Activated CD4-positive, alpha-beta T cell treated with anti-CD3 and anti-CD28 coated beads, Interleukin-2, amount 10 ng/mL, durations not matched to agents 7 days and 5 days (primary cell): ENCODE data around the gene EMSY. TPM values are rescaled to one million over a fixed set of nuclear protein-coding genes. Genes with fewer than 3 reads are reported as not detected.
"Not testable (repeated sequence)": the region's sequence is repeated elsewhere in the genome, so short reads cannot be mapped to it uniquely, and the experiment has no call there.

Source experiments
- CTCF ChIA-PET: fragments of 350-600 bp; sonication (Branson Sonifier 250); formaldehyde crosslinking; loops from one replicate; lab custom pipeline; 2021; ENCODE audit warnings: antibody characterized with exemption; lab: Charles Lee
- POLR2A ChIA-PET: fragments of 350-600 bp; sonication (Branson Sonifier 250); formaldehyde crosslinking; loops from one replicate; lab custom pipeline; 2021; ENCODE audit warnings: antibody characterized with exemption; lab: Charles Lee
- DNase-seq: peaks from one replicate; pipeline ENCODE4 v3.0.0-alpha.2; 2020
- H3K27ac Mint-ChIP-seq: one replicate; pipeline ENCODE4 v1.8.0; 2021; ENCODE audit warnings: mild to moderate bottlenecking, moderate library complexity, mixed read lengths
- H3K27me3 Mint-ChIP-seq: one replicate; pipeline ENCODE4 v1.8.0; 2021; ENCODE audit warnings: mixed read lengths
- H3K36me3 Mint-ChIP-seq: one replicate; pipeline ENCODE4 v1.8.0; 2021; ENCODE audit warnings: low read depth, mixed read lengths
- H3K4me1 Mint-ChIP-seq: one replicate; pipeline ENCODE4 v1.8.0; 2021; ENCODE audit warnings: mixed read lengths
- H3K4me3 Mint-ChIP-seq: one replicate; pipeline ENCODE4 v1.8.0; 2021; ENCODE audit warnings: mild to moderate bottlenecking, moderate library complexity, mixed read lengths
- H3K9me3 Mint-ChIP-seq: one replicate; pipeline ENCODE4 v1.8.0; 2021; ENCODE audit warnings: mixed read lengths
- total RNA-seq, 2 experiments: library from RNA; stranded (reverse); gene quantifications; one replicate each; pipeline ENCODE4 v1.2.3, GENCODE V29; 2021

Gene EMSY, protein sequence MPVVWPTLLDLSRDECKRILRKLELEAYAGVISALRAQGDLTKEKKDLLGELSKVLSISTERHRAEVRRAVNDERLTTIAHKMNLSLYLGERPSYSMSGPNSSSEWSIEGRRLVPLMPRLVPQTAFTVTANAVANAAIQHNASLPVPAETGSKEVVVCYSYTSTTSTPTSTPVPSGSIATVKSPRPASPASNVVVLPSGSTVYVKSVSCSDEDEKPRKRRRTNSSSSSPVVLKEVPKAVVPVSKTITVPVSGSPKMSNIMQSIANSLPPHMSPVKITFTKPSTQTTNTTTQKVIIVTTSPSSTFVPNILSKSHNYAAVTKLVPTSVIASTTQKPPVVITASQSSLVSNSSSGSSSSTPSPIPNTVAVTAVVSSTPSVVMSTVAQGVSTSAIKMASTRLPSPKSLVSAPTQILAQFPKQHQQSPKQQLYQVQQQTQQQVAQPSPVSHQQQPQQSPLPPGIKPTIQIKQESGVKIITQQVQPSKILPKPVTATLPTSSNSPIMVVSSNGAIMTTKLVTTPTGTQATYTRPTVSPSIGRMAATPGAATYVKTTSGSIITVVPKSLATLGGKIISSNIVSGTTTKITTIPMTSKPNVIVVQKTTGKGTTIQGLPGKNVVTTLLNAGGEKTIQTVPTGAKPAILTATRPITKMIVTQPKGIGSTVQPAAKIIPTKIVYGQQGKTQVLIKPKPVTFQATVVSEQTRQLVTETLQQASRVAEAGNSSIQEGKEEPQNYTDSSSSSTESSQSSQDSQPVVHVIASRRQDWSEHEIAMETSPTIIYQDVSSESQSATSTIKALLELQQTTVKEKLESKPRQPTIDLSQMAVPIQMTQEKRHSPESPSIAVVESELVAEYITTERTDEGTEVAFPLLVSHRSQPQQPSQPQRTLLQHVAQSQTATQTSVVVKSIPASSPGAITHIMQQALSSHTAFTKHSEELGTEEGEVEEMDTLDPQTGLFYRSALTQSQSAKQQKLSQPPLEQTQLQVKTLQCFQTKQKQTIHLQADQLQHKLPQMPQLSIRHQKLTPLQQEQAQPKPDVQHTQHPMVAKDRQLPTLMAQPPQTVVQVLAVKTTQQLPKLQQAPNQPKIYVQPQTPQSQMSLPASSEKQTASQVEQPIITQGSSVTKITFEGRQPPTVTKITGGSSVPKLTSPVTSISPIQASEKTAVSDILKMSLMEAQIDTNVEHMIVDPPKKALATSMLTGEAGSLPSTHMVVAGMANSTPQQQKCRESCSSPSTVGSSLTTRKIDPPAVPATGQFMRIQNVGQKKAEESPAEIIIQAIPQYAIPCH (N-terminal part only)
- total RNA-seq, result 10 to 100 TPM; 28.7 to 31.8 TPM

- Mint-ChIP-seq H3K27ac (peak within 1 kb of the TSS; percentile 93), H3K4me1 (peaks cover 31% of the 10 kb centered on the region), H3K9me3 (no peaks in the 10 kb centered on the region), H3K27me3 (no peaks in the 10 kb centered on the region), H3K4me3 (peak within 1 kb of the TSS; percentile 95), H3K36me3 (peaks cover 27% of the 10 kb centered on the region)
- CTCF ChIA-PET, result no interaction called here
- POLR2A ChIA-PET, result no interaction called here
- peak; percentile 96 for DNase-seq
Measured at GRCh38 chr11:76444384-76445120, at the start of gene EMSY. TSS of gene EMSY (plus strand) at chr11:76445018. CDS start at chr11:76446939, 1,921 bp downstream.

GRCh38 chr11:76395296-76395695, 49.5 kb upstream of the EMSY start:
- H3K27me3 Mint-ChIP-seq, result no peaks in the 10 kb centered on the region
- DNase-seq, result no peak
- H3K4me3 Mint-ChIP-seq, result no peak overlapping the region
- no peaks in the 10 kb centered on the region for H3K36me3 Mint-ChIP-seq
- H3K9me3 Mint-ChIP-seq, result no peaks in the 10 kb centered on the region
- no peaks in the 10 kb centered on the region for H3K4me1 Mint-ChIP-seq
- POLR2A ChIA-PET, result no interaction called here
- no peak overlapping the region for H3K27ac Mint-ChIP-seq
- CTCF ChIA-PET, result no interaction called here

DNA sequence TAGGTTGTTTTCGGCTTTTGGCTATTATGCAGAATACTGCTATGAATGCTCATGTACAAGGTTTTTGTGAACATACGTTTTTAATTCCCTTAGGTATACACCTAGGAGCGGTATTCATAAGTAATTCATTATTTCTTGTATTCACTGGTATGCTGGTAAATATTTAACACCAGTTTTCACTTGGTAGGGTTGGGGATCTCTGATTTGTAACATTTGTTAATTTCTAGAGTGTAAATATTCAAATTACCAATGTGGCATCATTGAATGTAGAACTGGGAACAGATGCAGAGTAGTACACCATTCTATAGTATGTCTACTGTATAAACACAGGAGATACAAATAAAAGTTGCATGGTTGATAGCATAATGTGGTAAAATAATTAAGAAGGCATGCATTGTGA, 47.4 kb upstream of the EMSY start:
- POLR2A ChIA-PET, result no interaction called here
- Mint-ChIP-seq H3K4me3 (no peak overlapping the region), H3K36me3 (no peaks in the 10 kb centered on the region), H3K27me3 (no peaks in the 10 kb centered on the region), H3K9me3 (no peaks in the 10 kb centered on the region), H3K27ac (no peak overlapping the region), H3K4me1 (no peaks in the 10 kb centered on the region)
- DNase-seq, result no peak
- CTCF ChIA-PET, result no interaction called here

DNA sequence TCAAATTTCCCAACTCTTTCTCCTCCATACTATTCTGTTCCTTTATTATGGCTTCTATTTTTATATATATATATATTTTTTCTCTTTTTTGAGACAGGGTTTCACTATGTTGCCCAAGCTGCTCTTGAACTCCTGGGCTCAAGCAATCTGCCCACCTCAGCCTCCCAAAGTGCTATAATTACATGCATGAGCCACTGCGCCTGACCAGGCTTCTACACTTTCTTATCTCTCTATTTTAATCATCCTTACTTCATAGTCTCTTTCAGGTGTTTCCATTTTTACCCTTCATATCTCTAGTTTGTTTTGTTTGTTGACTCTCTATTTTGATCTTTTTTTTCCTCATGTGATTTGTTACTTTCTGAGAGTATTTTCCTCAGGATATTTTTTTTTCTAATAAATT, 43.9 kb upstream of the EMSY start:
- Mint-ChIP-seq H3K27me3 (no peaks in the 10 kb centered on the region), H3K4me3 (no peak overlapping the region), H3K4me1 (no peaks in the 10 kb centered on the region), H3K36me3 (no peaks in the 10 kb centered on the region), H3K27ac (no peak overlapping the region), H3K9me3 (no peaks in the 10 kb centered on the region)
- POLR2A ChIA-PET, result no interaction called here
- CTCF ChIA-PET, result no interaction called here
- no peak for DNase-seq

DNA sequence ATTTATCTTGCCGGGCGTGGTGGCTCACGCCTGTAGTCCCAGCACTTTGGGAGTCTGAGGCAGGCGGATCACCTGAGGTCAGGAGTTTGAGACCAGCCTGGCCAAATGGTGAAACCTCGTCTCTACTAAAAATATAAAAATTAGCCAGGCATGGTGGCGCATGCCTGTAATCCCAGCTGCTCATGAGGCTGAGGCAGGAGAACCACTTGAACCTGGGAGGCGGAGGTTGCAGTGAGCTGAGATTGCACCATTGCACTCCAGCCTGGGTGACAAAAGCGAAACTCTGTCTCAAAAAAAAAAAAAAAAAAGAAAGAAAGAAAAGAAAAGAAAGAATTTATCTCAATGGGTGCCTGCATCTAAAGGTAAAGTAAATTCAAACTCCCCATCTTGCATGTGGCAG, 43.3 kb upstream of the EMSY start:
- POLR2A ChIA-PET, H3K27ac Mint-ChIP-seq, H3K4me3 Mint-ChIP-seq, H3K9me3 Mint-ChIP-seq, CTCF ChIA-PET, H3K36me3 Mint-ChIP-seq, H3K27me3 Mint-ChIP-seq, H3K4me1 Mint-ChIP-seq, DNase-seq: not testable (repeated sequence)

DNA sequence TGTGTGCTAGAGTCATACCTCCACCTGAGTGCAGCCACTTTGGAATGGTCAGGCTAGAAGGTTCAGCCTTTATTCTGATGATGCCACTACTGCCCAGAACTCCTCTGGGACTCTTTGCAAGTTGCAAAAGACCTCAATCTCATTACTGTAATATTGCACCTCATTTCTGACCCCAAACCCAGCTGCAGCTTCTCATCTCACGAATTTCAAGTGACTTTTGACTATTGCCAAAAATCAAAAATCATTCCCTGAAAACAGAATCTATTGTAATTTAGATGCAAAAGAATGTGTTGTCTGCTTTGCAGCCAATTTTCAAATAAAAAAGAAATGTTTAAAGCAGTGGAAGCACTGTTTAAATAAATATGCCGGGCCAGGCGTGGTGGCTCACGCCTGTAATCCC, 38.5 kb upstream of the EMSY start:
- DNase-seq, result no peak
- ChIA-PET POLR2A (no interaction called here), CTCF (interaction anchor here (1.8 kb wide), 1 partner anchor 19 kb away, joined by 4 read pairs; no protein-coding TSS in a partner anchor)
- peaks cover 2% of the 10 kb centered on the region for H3K27me3 Mint-ChIP-seq
- H3K4me3 Mint-ChIP-seq, result no peak overlapping the region
- H3K27ac Mint-ChIP-seq, result no peak overlapping the region
- H3K4me1 Mint-ChIP-seq, result no peaks in the 10 kb centered on the region
- H3K9me3 Mint-ChIP-seq, result no peaks in the 10 kb centered on the region
- no peaks in the 10 kb centered on the region for H3K36me3 Mint-ChIP-seq

- H3K27me3 Mint-ChIP-seq, result peaks cover 10% of the 10 kb centered on the region
- H3K4me3 Mint-ChIP-seq, result no peak overlapping the region
- H3K4me1 Mint-ChIP-seq, result no peaks in the 10 kb centered on the region
- no peaks in the 10 kb centered on the region for H3K9me3 Mint-ChIP-seq
- ChIA-PET CTCF (interaction anchor here (0.9 to 1.8 kb wide), 3 partner anchors 9 to 19 kb away, joined by 3 to 5 read pairs (median 4); no protein-coding TSS in a partner anchor), POLR2A (no interaction called here)
- no peak overlapping the region for H3K27ac Mint-ChIP-seq
- no peak for DNase-seq
- no peaks in the 10 kb centered on the region for H3K36me3 Mint-ChIP-seq
Measured at GRCh38 chr11:76408171-76408965, 36.5 kb upstream of the EMSY start.

DNA sequence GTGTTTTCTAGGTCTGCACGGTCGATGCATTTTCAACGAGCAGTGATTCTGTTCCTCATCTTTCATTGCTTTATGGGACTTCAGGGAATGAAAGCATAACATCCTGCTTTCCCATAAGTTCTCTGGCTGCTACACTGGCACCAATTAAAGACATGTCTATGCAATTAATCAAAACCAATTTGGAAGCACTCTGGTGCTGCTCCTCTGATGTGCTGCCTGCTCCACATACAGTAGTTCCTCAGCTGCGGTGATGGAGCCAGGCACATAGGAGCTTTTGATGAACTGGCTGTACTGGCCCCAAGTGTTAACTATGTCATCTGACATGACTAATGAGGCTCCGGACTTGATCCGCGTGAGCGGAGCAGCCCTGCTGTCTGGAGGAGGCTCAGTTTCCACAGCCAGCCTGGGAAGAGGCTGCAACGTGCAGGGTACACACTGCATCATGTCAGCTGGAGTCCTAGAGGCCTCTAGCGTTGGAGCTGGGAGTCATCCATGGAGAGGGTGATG, 33.9 kb upstream of the EMSY start:
- H3K36me3 Mint-ChIP-seq, result no peaks in the 10 kb centered on the region
- H3K9me3 Mint-ChIP-seq, result no peaks in the 10 kb centered on the region
- no peak overlapping the region for H3K4me3 Mint-ChIP-seq
- CTCF ChIA-PET, result no interaction called here
- peaks cover 15% of the 10 kb centered on the region for H3K27me3 Mint-ChIP-seq
- no peak for DNase-seq
- POLR2A ChIA-PET, result no interaction called here
- no peaks in the 10 kb centered on the region for H3K4me1 Mint-ChIP-seq
- no peak overlapping the region for H3K27ac Mint-ChIP-seq

DNA sequence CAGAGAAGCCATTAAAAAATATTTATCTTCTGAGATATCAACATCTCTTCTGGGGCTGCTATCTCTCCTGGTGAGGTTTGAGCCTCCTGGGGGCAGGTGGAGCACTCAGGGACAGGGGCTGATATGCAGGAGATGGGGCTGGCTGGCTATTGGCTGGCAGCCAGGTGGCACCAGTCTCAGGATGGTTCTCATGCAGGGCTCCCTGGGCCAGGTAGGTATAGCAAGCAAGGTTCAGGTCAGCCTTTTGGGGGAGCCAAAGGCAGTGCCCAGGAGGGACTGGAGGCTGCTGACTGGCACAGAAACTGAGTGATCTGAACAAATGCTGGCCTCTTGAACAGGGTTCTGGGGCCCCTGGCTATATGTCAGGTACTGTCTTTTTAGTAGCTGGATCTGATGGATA, 29.7 kb upstream of the EMSY start:
- Mint-ChIP-seq H3K36me3 (no peaks in the 10 kb centered on the region), H3K9me3 (no peaks in the 10 kb centered on the region), H3K4me3 (no peak overlapping the region), H3K27me3 (peaks cover 18% of the 10 kb centered on the region), H3K4me1 (no peaks in the 10 kb centered on the region), H3K27ac (no peak overlapping the region)
- DNase-seq, result no peak
- ChIA-PET CTCF (no interaction called here), POLR2A (no interaction called here)

DNA sequence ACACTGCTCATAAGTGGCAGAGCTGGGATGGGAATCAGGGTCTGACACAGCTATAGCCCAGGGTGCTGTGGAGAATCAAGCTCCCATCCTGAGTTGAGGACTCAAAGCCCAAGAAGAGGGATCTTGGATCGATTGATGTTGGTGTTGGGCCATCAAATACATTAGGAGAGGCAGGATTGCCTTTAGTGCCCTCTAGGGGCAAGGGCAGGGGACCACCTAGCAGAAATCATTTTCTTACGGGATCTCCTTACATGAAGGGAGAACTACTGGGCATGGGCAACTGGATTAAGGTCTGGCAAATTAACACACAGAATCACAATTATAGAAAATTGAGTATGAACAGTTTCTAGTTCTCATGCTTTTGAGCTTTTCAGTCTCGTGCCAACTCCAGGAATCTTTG, 24.9 kb upstream of the EMSY start:
- Mint-ChIP-seq H3K27me3 (peaks cover 3% of the 10 kb centered on the region), H3K4me3 (no peak overlapping the region), H3K9me3 (no peaks in the 10 kb centered on the region), H3K36me3 (no peaks in the 10 kb centered on the region), H3K27ac (no peak overlapping the region), H3K4me1 (peaks cover 9% of the 10 kb centered on the region)
- DNase-seq, result peak; percentile 14
- CTCF ChIA-PET, result interaction anchor here (0.9 kb wide), 1 partner anchor 11 kb away, joined by 5 read pairs; no protein-coding TSS in a partner anchor
- POLR2A ChIA-PET, result no interaction called here

- ChIA-PET POLR2A (no interaction called here), CTCF (interaction anchor here (1.3 to 2.0 kb wide), 3 partner anchors 19 to 215 kb away, joined by 3 to 4 read pairs (median 3); no protein-coding TSS in a partner anchor)
- no peak overlapping the region for H3K4me3 Mint-ChIP-seq
- no peak overlapping the region for H3K27ac Mint-ChIP-seq
- no peak for DNase-seq
- H3K4me1 Mint-ChIP-seq, result peaks cover 10% of the 10 kb centered on the region
- no peaks in the 10 kb centered on the region for H3K36me3 Mint-ChIP-seq
- H3K27me3 Mint-ChIP-seq, result peaks cover 7% of the 10 kb centered on the region
- no peaks in the 10 kb centered on the region for H3K9me3 Mint-ChIP-seq
Measured at GRCh38 chr11:76424379-76424778, 20.4 kb upstream of the EMSY start.
